ENCODE results near the gene CDC42EP3. TPM values are rescaled to one million over a fixed set of nuclear protein-coding genes. Genes with fewer than 3 reads are reported as not detected.

CDC42EP3 gene
- total RNA-seq, 1 donor from 2014 or later, result 10.7 TPM

DNA sequence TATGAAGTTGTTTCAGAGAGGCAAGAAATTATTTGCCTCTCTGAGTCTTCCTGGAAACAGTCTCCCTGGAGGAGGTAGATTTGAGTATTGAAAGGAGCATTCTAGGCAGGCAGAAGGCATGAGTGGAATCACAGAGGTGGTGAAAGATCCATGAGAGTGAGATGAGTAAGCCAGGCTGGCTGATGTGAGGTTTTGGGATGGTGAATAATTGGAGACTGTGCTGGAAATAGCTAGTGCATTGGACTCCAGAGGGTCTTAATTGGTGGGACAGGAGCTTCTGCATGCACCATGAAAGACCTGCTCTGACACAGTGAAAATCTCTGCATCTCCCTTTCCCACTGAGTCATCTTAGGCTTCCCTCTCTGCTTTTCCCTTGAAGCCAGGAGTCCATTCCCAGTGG lies 46.3 kb downstream of the CDC42EP3 start:
- Mint-ChIP-seq H3K36me3 (ENCODE audit: low read depth) (peaks cover 7% of the 10 kb centered on the region), H3K27ac (peak overlapping the region; percentile 50), H3K4me1 (ENCODE audit: low read depth) (peaks cover 47% of the 10 kb centered on the region), H3K27me3 (ENCODE audit: insufficient read depth) (no peaks in the 10 kb centered on the region), H3K4me3 (peak overlapping the region; percentile 32), H3K9me3 (no peaks in the 10 kb centered on the region)
- intact Hi-C loops (cut with micrococcal nuclease), result no loop called here
- no peak for DNase-seq (ENCODE audit: low spot score)

DNA sequence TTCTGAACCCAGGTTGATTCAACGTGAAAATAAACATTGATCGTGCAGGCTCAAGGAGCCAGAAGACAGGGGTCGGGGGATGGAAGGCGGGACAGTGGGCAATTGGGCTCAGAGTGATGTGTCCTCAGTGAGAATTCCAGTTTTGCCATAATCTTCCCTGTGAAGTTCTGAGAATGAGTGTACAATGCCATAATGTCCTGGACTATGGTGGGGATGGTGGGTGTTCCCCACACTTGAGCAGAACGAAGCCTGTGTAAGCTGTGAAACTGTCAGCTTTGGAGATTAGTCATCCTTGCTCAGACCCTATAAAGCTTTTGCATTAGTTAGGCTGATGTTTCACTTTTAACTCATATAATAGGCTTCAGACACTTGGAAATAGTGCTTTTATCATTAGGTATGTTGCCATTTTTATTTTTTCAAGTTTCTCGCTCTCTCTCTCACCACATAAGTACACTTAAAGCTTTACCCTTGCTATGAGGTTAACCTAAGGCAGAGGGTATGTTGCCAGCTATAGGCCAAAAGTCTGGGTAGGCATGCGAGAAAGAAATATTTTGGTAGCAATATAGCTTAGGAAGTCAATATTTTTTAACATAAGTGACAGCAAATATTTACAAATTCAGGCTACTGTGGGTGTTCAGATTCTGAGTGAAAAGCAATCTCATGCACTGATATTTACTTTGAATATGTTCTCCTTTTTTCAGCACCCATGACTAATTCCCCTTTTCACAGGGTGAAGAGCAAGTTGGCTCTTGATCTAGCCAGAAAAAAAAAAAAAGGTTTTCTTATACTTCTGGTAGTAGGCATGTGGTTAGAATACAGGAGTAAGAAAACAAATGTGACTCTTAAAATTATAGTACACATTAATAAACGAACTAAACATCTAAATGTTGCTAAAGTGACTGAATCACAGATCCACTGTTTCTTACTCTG lies 47.2 kb downstream of the CDC42EP3 start:
- intact Hi-C loops (cut with micrococcal nuclease), result loop anchor here (1.0 to 5.0 kb wide), 4 partner anchors 11 to 257 kb away; no protein-coding TSS in a partner anchor
- peaks cover 41% of the 10 kb centered on the region for H3K4me1 Mint-ChIP-seq (ENCODE audit: low read depth)
- H3K9me3 Mint-ChIP-seq, result no peaks in the 10 kb centered on the region
- H3K4me3 Mint-ChIP-seq, result peak overlapping the region; percentile 32
- H3K27me3 Mint-ChIP-seq (ENCODE audit: insufficient read depth), result no peaks in the 10 kb centered on the region
- peaks cover 7% of the 10 kb centered on the region for H3K36me3 Mint-ChIP-seq (ENCODE audit: low read depth)
- H3K27ac Mint-ChIP-seq, result peak overlapping the region; percentile 50
- no peak for DNase-seq (ENCODE audit: low spot score)

DNA sequence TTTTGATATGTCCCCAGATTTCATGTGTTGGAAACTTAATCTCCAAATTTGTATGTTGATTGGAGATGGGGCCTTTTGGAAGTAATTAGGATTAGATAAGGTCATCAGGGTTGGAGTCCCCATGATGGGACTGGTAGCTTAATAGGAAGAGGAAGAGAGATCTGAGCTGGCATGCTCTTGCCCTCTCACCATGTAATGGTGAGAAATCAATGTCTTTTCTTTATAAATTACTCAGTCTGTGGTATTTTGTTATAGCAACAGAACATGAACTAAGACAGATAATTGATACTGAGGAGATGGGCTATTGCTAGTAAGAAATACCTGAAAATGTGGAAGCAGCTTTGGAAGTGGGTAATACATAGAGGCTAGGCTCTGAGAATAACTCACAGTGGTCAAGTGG lies 48.0 kb downstream of the CDC42EP3 start:
- Mint-ChIP-seq H3K36me3 (ENCODE audit: low read depth) (peaks cover 7% of the 10 kb centered on the region), H3K9me3 (no peaks in the 10 kb centered on the region), H3K4me1 (ENCODE audit: low read depth) (peaks cover 41% of the 10 kb centered on the region), H3K27me3 (ENCODE audit: insufficient read depth) (no peaks in the 10 kb centered on the region), H3K4me3 (no peak overlapping the region), H3K27ac (no peak overlapping the region)
- intact Hi-C loops (cut with micrococcal nuclease), result loop anchor here (5.0 kb wide), 1 partner anchor 256 kb away; no protein-coding TSS in a partner anchor
- no peak for DNase-seq (ENCODE audit: low spot score)

DNA sequence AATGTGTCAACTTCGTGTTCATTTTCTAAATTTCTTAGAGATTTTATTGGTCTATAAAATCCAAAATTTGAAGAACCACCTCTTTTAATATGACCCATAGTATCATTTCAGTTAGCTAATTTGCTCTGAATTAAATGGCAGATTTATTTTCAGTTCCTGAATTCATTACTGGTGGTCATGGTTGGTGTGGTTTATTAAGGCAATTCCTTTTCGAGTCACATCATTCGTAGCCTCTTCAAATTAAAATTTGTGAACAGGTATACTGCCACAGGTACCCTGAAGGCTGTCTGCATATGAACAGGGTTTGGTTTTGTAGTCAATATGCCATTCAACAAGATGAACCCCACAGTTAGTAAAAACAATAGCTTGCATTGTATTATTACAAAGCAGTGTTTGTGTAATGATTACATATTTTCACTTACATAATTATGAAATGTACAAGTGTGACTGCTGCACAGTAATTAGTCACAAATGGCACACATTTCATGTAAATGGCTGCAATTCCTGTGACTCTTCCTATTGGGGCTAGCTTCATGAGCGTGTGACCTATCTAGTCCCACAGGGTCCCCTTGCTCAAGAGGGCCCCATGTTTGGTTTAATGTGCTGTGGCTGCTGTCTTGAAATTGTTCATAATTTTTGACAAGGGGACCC lies 48.9 kb downstream of the CDC42EP3 start:
- Mint-ChIP-seq H3K9me3 (no peaks in the 10 kb centered on the region), H3K27me3 (ENCODE audit: insufficient read depth) (no peaks in the 10 kb centered on the region), H3K36me3 (ENCODE audit: low read depth) (peaks cover 7% of the 10 kb centered on the region), H3K4me1 (ENCODE audit: low read depth) (peaks cover 41% of the 10 kb centered on the region), H3K27ac (no peak overlapping the region), H3K4me3 (no peak overlapping the region)
- DNase-seq (ENCODE audit: low spot score), result no peak
- intact Hi-C loops (cut with micrococcal nuclease), result loop anchor here (5.0 kb wide), 1 partner anchor 255 kb away; no protein-coding TSS in a partner anchor

DNA sequence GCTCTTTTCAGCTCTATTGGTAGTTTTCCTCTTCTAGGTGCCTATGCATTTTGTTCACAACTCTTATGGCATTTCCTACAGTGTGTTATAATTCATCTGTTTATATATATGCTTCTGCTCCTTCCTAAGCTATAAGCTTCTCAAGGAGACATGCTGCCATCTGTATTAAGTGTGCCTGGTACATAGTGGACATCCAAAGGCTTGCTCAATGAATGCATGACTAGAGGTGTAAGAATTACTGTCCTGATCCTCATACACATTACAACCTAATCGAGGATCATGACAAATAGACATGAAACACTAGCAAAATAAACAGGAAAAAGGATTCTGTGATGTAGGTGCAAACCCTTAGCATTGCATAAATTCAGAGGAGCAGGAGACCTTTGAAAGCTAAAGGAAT lies 50.2 kb downstream of the CDC42EP3 start:
- no peak for DNase-seq (ENCODE audit: low spot score)
- Mint-ChIP-seq H3K27ac (no peak overlapping the region), H3K36me3 (ENCODE audit: low read depth) (peaks cover 14% of the 10 kb centered on the region), H3K4me3 (no peak overlapping the region), H3K4me1 (ENCODE audit: low read depth) (peaks cover 47% of the 10 kb centered on the region), H3K9me3 (peaks cover 6% of the 10 kb centered on the region), H3K27me3 (ENCODE audit: insufficient read depth) (no peaks in the 10 kb centered on the region)
- intact Hi-C loops (cut with micrococcal nuclease), result loop anchor here (5.0 kb wide), 1 partner anchor 254 kb away; no protein-coding TSS in a partner anchor

DNA sequence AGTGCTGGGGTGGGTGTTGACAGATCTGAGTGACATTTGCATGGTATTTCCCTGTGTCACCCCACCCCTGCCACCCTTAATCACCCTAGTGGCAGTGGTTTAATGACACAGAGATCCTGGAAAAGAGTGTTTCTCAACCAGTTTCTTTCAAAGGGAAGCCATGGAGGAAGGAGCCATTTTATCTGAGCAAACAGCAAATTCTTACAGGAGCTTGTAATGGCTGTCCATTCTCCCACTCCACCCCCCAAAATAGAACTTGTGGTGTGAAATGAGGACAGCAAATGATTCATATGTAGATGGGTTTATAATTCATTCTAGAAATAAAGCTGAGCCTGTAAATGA lies 51.5 kb downstream of the CDC42EP3 start:
- peaks cover 6% of the 10 kb centered on the region for H3K9me3 Mint-ChIP-seq
- H3K36me3 Mint-ChIP-seq (ENCODE audit: low read depth), result peaks cover 11% of the 10 kb centered on the region
- no peaks in the 10 kb centered on the region for H3K27me3 Mint-ChIP-seq (ENCODE audit: insufficient read depth)
- H3K4me3 Mint-ChIP-seq, result no peak overlapping the region
- no peak for DNase-seq (ENCODE audit: low spot score)
- peaks cover 47% of the 10 kb centered on the region for H3K4me1 Mint-ChIP-seq (ENCODE audit: low read depth)
- intact Hi-C loops (cut with micrococcal nuclease), result loop anchor here (5.0 kb wide), 1 partner anchor 253 kb away; no protein-coding TSS in a partner anchor
- H3K27ac Mint-ChIP-seq, result no peak overlapping the region

DNA sequence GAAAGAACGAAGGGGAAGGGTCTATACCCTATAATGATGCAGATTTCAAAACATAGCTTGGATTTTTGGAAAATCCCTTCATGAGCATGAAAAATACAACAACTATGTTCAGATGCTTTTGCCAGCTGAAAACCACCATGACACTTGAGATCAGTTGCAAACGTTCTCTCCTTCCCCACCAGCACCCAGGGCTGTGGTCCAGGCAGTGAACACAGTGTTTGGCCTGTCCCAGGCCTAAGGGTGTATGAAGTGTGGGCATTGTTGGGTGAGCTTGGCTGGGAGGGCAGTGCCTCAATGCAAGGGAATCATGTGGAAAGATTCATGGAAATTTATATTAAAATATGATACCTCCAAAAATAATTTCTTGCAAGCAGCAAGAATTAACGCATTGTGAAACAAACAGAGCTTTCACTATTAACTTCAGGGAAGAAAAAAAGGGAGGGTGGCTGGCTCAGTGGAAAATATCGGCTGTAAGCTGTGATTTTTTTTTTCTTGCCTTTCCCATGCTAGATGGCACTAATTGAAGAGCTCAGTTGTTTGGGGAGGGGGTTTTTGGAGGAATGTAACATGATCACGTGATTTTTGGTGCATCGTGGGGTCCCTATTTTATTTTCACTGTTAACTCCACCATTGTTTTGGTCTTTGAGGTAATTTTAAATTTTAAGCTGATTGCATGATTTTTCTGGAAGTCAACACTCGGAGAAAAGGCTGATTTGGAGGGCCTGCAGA lies 52.0 kb downstream of the CDC42EP3 start:
- no peak overlapping the region for H3K4me3 Mint-ChIP-seq
- H3K27ac Mint-ChIP-seq, result no peak overlapping the region
- peaks cover 8% of the 10 kb centered on the region for H3K36me3 Mint-ChIP-seq (ENCODE audit: low read depth)
- H3K9me3 Mint-ChIP-seq, result peaks cover 6% of the 10 kb centered on the region
- DNase-seq (ENCODE audit: low spot score), result no peak
- no peaks in the 10 kb centered on the region for H3K27me3 Mint-ChIP-seq (ENCODE audit: insufficient read depth)
- intact Hi-C loops (cut with micrococcal nuclease), result no loop called here
- H3K4me1 Mint-ChIP-seq (ENCODE audit: low read depth), result peaks cover 46% of the 10 kb centered on the region

DNA sequence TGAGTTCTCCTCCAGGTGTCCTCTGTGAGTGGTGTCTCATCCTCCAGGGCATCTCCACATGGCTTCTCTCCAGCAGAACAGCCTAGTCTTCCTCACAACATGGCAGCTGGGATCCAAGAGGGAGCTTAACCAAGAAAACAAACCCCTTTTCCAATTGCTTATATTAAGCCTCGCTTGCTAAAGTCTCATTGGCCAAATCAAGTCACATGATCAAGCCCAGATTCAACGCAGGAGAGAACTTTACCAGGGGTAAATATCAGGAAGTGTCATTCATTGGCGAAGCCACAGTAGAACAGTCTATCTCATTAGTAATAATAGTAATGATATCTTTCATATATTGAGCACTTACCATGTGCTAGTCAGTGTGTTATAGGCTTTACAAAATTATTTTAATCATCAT lies 53.1 kb downstream of the CDC42EP3 start:
- intact Hi-C loops (cut with micrococcal nuclease), result no loop called here
- DNase-seq (ENCODE audit: low spot score), result no peak
- H3K4me1 Mint-ChIP-seq (ENCODE audit: low read depth), result peaks cover 35% of the 10 kb centered on the region
- H3K9me3 Mint-ChIP-seq, result peaks cover 6% of the 10 kb centered on the region
- H3K4me3 Mint-ChIP-seq, result no peak overlapping the region
- peaks cover 6% of the 10 kb centered on the region for H3K36me3 Mint-ChIP-seq (ENCODE audit: low read depth)
- H3K27ac Mint-ChIP-seq, result no peak overlapping the region
- peaks cover 2% of the 10 kb centered on the region for H3K27me3 Mint-ChIP-seq (ENCODE audit: insufficient read depth)

DNA sequence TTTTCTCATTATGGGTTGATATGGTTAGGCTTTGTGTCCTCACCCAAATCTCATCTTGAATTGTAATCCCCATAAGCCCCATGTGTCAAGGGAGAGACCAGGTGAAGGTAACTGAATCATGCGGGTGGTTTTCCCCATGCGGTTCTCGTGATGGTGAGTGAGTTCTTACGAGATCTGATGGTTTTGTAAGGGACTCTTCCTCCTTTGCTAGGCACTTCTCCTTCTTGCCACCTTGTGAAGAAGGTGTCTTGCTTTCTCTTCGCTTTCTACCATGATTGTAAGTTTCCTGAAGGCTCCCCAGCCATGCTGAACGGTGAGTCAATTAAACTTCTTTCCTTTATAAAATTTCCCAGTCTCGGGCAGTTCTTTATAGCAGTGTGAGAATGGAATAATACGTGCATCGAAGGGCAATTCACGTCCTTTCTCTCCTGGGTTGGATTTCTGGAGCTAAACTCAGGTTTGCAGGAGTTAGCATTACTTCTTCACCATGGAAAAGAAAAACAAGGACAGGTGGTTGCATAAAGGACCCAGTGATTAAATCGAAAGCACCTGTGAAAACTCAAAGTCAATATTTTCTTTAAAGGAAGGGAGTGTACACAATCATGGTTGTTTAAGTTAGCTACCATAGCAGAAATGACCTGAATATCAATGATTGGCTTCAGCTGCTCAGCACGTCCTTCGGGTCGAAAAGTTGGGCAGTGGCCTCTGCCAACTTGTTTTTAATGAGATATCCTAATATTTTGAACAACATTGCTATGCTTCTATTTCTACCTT lies 54.1 kb downstream of the CDC42EP3 start:
- no peak overlapping the region for H3K27ac Mint-ChIP-seq
- H3K9me3 Mint-ChIP-seq, result peaks cover 6% of the 10 kb centered on the region
- peaks cover 30% of the 10 kb centered on the region for H3K4me1 Mint-ChIP-seq (ENCODE audit: low read depth)

DNA sequence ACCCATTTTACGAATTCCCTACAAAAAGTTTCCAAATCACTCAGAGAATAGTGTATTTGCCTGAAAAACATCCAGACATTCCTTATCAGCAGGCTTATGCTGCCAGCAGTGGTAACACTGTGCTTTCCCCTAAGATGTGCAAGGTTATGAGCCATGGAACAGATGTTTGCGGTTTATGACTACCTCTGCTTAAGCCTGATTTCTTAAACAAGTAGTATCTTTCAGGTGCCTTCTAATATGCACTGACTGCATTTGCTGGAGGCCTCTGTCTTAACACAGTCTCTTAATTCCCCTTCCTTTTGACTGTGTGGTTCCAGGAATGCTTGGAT lies 54.8 kb downstream of the CDC42EP3 start:
- intact Hi-C loops (cut with micrococcal nuclease), result loop anchor here (2.0 kb wide), 2 partner anchors 14 to 28 kb away; no protein-coding TSS in a partner anchor
- H3K27me3 Mint-ChIP-seq (ENCODE audit: insufficient read depth), result peaks cover 2% of the 10 kb centered on the region
- H3K9me3 Mint-ChIP-seq, result peaks cover 6% of the 10 kb centered on the region
- H3K27ac Mint-ChIP-seq, result peak overlapping the region; percentile 1
- peaks cover 6% of the 10 kb centered on the region for H3K36me3 Mint-ChIP-seq (ENCODE audit: low read depth)
- no peak for DNase-seq (ENCODE audit: low spot score)
- H3K4me1 Mint-ChIP-seq (ENCODE audit: low read depth), result peaks cover 30% of the 10 kb centered on the region
- H3K4me3 Mint-ChIP-seq, result no peak overlapping the region

More for the DNA sequence above, 54.1 kb downstream of the CDC42EP3 start:
- Mint-ChIP-seq H3K4me3 (no peak overlapping the region), H3K36me3 (ENCODE audit: low read depth) (peaks cover 6% of the 10 kb centered on the region), H3K27me3 (ENCODE audit: insufficient read depth) (peaks cover 2% of the 10 kb centered on the region)
- no peak for DNase-seq (ENCODE audit: low spot score)
- intact Hi-C loops (cut with micrococcal nuclease), result loop anchor here (2.0 kb wide), 2 partner anchors 15 to 29 kb away; no protein-coding TSS in a partner anchor

DNA sequence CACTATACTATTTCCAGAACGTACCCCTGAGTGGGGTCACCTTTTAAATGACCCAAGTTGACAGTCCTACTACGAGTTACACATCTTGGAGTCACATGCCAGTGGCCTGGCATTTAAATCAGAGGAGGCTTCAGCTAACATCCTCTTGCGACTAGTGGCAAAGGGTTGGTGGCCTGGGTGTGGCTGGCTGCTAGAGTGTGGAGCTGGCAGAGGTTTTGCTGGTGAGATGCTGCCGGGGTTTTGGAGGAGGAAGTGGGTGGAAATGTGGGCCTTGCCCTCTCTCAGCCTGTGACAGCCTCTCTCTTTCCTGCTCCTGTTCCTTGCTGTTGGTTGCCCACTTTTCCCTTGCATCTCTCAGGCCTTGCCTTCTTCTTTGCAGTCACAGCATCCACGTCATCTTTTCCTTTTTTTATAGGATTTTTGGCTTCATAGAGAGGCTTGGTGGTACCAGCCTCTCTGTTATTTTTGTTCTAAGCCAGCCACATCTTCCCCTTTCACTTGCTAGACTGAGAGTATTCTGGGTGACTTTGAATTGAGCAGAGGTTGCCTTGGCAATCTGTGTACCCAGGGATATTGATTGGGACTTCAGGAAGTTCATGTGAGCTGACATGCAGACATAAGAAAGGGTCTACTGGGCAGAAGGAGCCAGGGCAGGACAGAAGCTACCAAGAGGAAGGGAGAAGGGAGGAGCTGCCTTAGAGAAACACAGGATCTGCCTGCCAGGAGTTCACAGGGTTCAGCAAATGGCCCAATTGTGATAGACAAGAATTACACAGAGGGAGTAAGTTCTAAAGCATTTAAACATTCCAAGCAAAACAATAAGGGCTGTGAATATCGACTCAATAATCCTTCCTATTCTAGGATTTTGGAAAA lies 55.4 kb downstream of the CDC42EP3 start:
- Mint-ChIP-seq H3K27ac (peak overlapping the region; percentile 1), H3K9me3 (peaks cover 6% of the 10 kb centered on the region), H3K4me1 (ENCODE audit: low read depth) (peaks cover 30% of the 10 kb centered on the region), H3K4me3 (no peak overlapping the region), H3K36me3 (ENCODE audit: low read depth) (peaks cover 6% of the 10 kb centered on the region), H3K27me3 (ENCODE audit: insufficient read depth) (peaks cover 2% of the 10 kb centered on the region)
- DNase-seq (ENCODE audit: low spot score), result peak; percentile 34
- intact Hi-C loops (cut with micrococcal nuclease), result loop anchor here (2.0 kb wide), 2 partner anchors 13 to 27 kb away; no protein-coding TSS in a partner anchor

Data from activated T-helper 1 cell treated with anti-CD3 and anti-CD28 coated beads, Interleukin-12 subunit alpha, Interleukin-12 subunit beta, Interleukin-2, Interleukin-4 antibody, amounts not matched to agents 30 ng/mL and 10 ng/mL and 1 ng/mL, durations not matched to agents 14 hours and 24 hours and 36 hours (primary cell).